RWPE2 (cell line): ENCODE measurements around the gene PTPRN2.

Experiments
- ATAC-seq: fragments of 200-7000 bp; cut with Tn5 transposase; 3 replicates; pipeline ENCODE4 v1.9.1; 2021; ENCODE audit warnings: low read depth
- DNase-seq: peaks from one replicate; pipeline ENCODE4 v3.0.0-alpha.2; 2020; ENCODE audit warnings: low spot score
- H3K27ac ChIP-seq: fragments of 450-650 bp; 2 replicates; pipeline ENCODE4 v1.5.1; 2017; ENCODE audit warnings: mild to moderate bottlenecking; ENCODE audit not compliant: poor library complexity, severe bottlenecking
- H3K27me3 ChIP-seq: fragments of 250-450 bp; sonication (Bioruptor Pico); 2 replicates; pipeline ENCODE4 v1.5.1; 2021; ENCODE audit warnings: mild to moderate bottlenecking, moderate library complexity; ENCODE audit not compliant: insufficient read depth, poor library complexity, severe bottlenecking
- H3K36me3 ChIP-seq: fragments of 250-450 bp; sonication (Bioruptor Pico); 2 replicates; pipeline ENCODE4 v1.5.1; 2020; ENCODE audit warnings: low read depth, mild to moderate bottlenecking, moderate library complexity
- H3K4me1 ChIP-seq: fragments of 250-450 bp; sonication (Bioruptor Pico); 2 replicates; pipeline ENCODE4 v1.5.1; 2021; ENCODE audit warnings: mild to moderate bottlenecking, moderate library complexity; ENCODE audit not compliant: insufficient read depth, poor library complexity, severe bottlenecking
- H3K4me3 ChIP-seq: fragments of 250-450 bp; sonication (Bioruptor Pico); 2 replicates; pipeline ENCODE4 v1.5.1; 2021; ENCODE audit warnings: mild to moderate bottlenecking, moderate library complexity; ENCODE audit not compliant: severe bottlenecking
- H3K9me3 ChIP-seq: fragments of 250-450 bp; sonication (Bioruptor Pico); 2 replicates; pipeline ENCODE4 v1.5.1; 2021; ENCODE audit warnings: mild to moderate bottlenecking, moderate library complexity; ENCODE audit not compliant: severe bottlenecking
- CTCF ChIP-seq: fragments of 450-650 bp; IDR thresholded peaks from one replicate; pipeline ENCODE4 v1.5.1; 2017; ENCODE audit warnings: mild to moderate bottlenecking, moderate library complexity; ENCODE audit not compliant: poor library complexity, severe bottlenecking

Gene PTPRN2

GRCh38 chr7:157694376-157694665 is 893.3 kb downstream of the PTPRN2 start:
- Histone ChIP-seq H3K4me3 (no peak overlapping the region), H3K4me1 (no peaks in the 10 kb centered on the region), H3K9me3 (no peaks in the 10 kb centered on the region), H3K36me3 (no peaks in the 10 kb centered on the region), H3K27ac (no peak overlapping the region), H3K27me3 (peaks cover 56% of the 10 kb centered on the region)
- ATAC-seq = no peak
- no peak for TF ChIP-seq CTCF
- no peak for DNase-seq

GRCh38 chr7:157693521-157694375 is 893.9 kb downstream of the PTPRN2 start:
- TF ChIP-seq CTCF = no peak
- no peak for ATAC-seq
- H3K27me3 ChIP-seq = peaks cover 60% of the 10 kb centered on the region
- H3K27ac ChIP-seq = no peak overlapping the region
- H3K9me3 ChIP-seq = no peaks in the 10 kb centered on the region
- no peaks in the 10 kb centered on the region for H3K4me1 ChIP-seq
- DNase-seq = no peak
- no peak overlapping the region for H3K4me3 ChIP-seq
- no peaks in the 10 kb centered on the region for H3K36me3 ChIP-seq

GRCh38 chr7:157693071-157693520 is 894.5 kb downstream of the PTPRN2 start:
- Histone ChIP-seq H3K4me1 (no peaks in the 10 kb centered on the region), H3K4me3 (no peak overlapping the region), H3K9me3 (no peaks in the 10 kb centered on the region), H3K27me3 (peaks cover 62% of the 10 kb centered on the region), H3K36me3 (no peaks in the 10 kb centered on the region), H3K27ac (no peak overlapping the region)
- TF ChIP-seq CTCF = no peak
- DNase-seq (no peak), ATAC-seq (no peak)

- TF ChIP-seq CTCF = no peak
- H3K27ac ChIP-seq = no peak overlapping the region
- no peaks in the 10 kb centered on the region for H3K36me3 ChIP-seq
- H3K4me1 ChIP-seq = no peaks in the 10 kb centered on the region
- peaks cover 67% of the 10 kb centered on the region for H3K27me3 ChIP-seq
- H3K4me3 ChIP-seq = no peak overlapping the region
- no peaks in the 10 kb centered on the region for H3K9me3 ChIP-seq
- no peak for DNase-seq
- no peak for ATAC-seq
Measured at GRCh38 chr7:157692460-157693011, 895.1 kb downstream of the PTPRN2 start.
